PC-9 (cell line): Measurements from ENCODE around the gene NT5DC1. TPM values are rescaled to one million over a fixed set of nuclear protein-coding genes. Genes with fewer than 3 reads are reported as not detected.

Experiments
- BruUV-seq: library from RNA; stranded (reverse); fragments of 400-500 nt; replicated peaks from 2 replicates; lab custom pipeline; 2021; lab: Mats Ljungman, UMichigan
- CTCF ChIA-PET: fragments of 300-600 bp; sonication (Branson Sonifier 250); formaldehyde crosslinking; loops from one replicate; lab custom pipeline; 2022; ENCODE audit warnings: antibody characterized with exemption; lab: Charles Lee
- POLR2A ChIA-PET: fragments of 300-600 bp; sonication (Branson Sonifier 250); formaldehyde crosslinking; loops from one replicate; lab custom pipeline; 2022; ENCODE audit warnings: antibody characterized with exemption; ENCODE audit not compliant: unreplicated experiment; lab: Charles Lee
- DNase-seq, 2 experiments: peaks; one replicate each; pipeline versions ENCODE4 v3.0.0 to v3.0.0-alpha.2; 2015 to 2022; ENCODE audit warnings: mixed read lengths in 1 of 2
- H2AFZ ChIP-seq: fragments of 200-600 bp; sonication (generic); 2 replicates; pipeline ENCODE4 v1.8.1; 2017; ENCODE audit warnings: antibody characterized with exemption
- H3F3A ChIP-seq: fragments of 200-600 bp; sonication (generic); 2 replicates; pipeline ENCODE4 v1.8.1; 2017; ENCODE audit warnings: antibody characterized with exemption, mild to moderate bottlenecking, low read depth; ENCODE audit not compliant: insufficient read depth
- H3K27ac ChIP-seq: fragments of 200-600 bp; sonication (generic); 2 replicates; pipeline ENCODE4 v1.6.1; 2016; ENCODE audit warnings: mixed run types
- H3K27me3 ChIP-seq: fragments of 200-600 bp; sonication (generic); 2 replicates; pipeline ENCODE4 v1.6.1; 2016; ENCODE audit warnings: low read depth, mixed run types; ENCODE audit not compliant: insufficient read depth
- H3K36me3 ChIP-seq: fragments of 200-600 bp; sonication (generic); 2 replicates; pipeline ENCODE4 v1.6.1; 2016; ENCODE audit warnings: low read depth, mixed run types
- H3K4me1 ChIP-seq: fragments of 200-600 bp; sonication (generic); replicated peaks from 2 replicates; pipeline ENCODE4 v1.6.1; 2016; ENCODE audit warnings: mixed run types; ENCODE audit not compliant: insufficient read depth
- H3K4me2 ChIP-seq: fragments of 200-600 bp; sonication (generic); 2 replicates; pipeline ENCODE4 v1.6.1; 2017; ENCODE audit warnings: mixed run types
- H3K4me3 ChIP-seq: fragments of 200-600 bp; sonication (generic); 2 replicates; pipeline ENCODE4 v1.6.1; 2016; ENCODE audit warnings: mixed run types
- H3K79me2 ChIP-seq: fragments of 200-600 bp; sonication (generic); 2 replicates; pipeline ENCODE4 v1.6.1; 2017; ENCODE audit warnings: low read depth, mixed run types
- H3K9me2 ChIP-seq: fragments of 200-600 bp; sonication (generic); 2 replicates; pipeline ENCODE4 v1.8.1; 2017; ENCODE audit warnings: mild to moderate bottlenecking; ENCODE audit not compliant: insufficient read depth
- H3K9me3 ChIP-seq: fragments of 200-600 bp; sonication (generic); 2 replicates; pipeline ENCODE4 v1.8.1; 2016; ENCODE audit warnings: low read depth; ENCODE audit not compliant: insufficient read depth
- H4K20me1 ChIP-seq: fragments of 200-600 bp; sonication (generic); 2 replicates; pipeline ENCODE4 v1.8.1; 2017; ENCODE audit not compliant: insufficient read depth
- CTCF ChIP-seq: fragments of 200-600 bp; sonication (generic); conservative IDR thresholded peaks from 2 replicates; pipeline ENCODE4 v1.6.1; 2017; ENCODE audit warnings: mixed run types, antibody characterized with exemption, mild to moderate bottlenecking, moderate library complexity
- EZH2 ChIP-seq: fragments of 200-600 bp; sonication (generic); IDR thresholded peaks from 2 replicates; pipeline ENCODE4 v1.8.0; 2017; ENCODE audit warnings: antibody characterized with exemption, low read depth
- intact Hi-C: fragments of 100-400 bp; cut with micrococcal nuclease; formaldehyde crosslinking; loops from one replicate; pipeline ENCODE4 v1.10.0; 2022; ENCODE audit not compliant: unreplicated experiment
- total RNA-seq: library from RNA; stranded (reverse); gene quantifications from 2 replicates; pipeline ENCODE4 v1.2.3, GENCODE V29; 2021

The NT5DC1 gene
- total RNA-seq, 1 experiment from 2014 or later, result 33.5 TPM

- H4K20me1 ChIP-seq, result no peaks in the 10 kb centered on the region
- peaks cover 30% of the 10 kb centered on the region for H3F3A ChIP-seq
- peak overlapping the region; percentile 90 for H3K4me2 ChIP-seq
- intact Hi-C loops, result loop anchor here (5.0 kb wide), 1 partner anchor 1055 kb away; no protein-coding TSS in a partner anchor
- no peak overlapping the region for H3K27ac ChIP-seq
- H3K9me3 ChIP-seq, result no peaks in the 10 kb centered on the region
- no TSS peak for BruUV-seq
- H3K79me2 ChIP-seq, result peaks cover 58% of the 10 kb centered on the region
- CTCF ChIA-PET, result interaction anchor here (1.5 kb wide), 1 partner anchor 47 kb away, joined by 4 read pairs; no protein-coding TSS in a partner anchor
- H3K4me1 ChIP-seq, result peaks cover 56% of the 10 kb centered on the region
- H3K9me2 ChIP-seq, result 0 out of 2 replicates have a peak, but pooled peaks cover 4% of the 10 kb centered on the region
- 0 out of 2 replicates have a peak overlapping the region, but pooled peaks have one; percentile 5 for H2AFZ ChIP-seq
- H3K27me3 ChIP-seq, result no peaks in the 10 kb centered on the region
- POLR2A ChIA-PET, result no interaction called here
- DNase-seq, result no peak
- TF ChIP-seq EZH2 (no peak), CTCF (no peak)
- H3K4me3 ChIP-seq, result peak overlapping the region; percentile 64
- H3K36me3 ChIP-seq, result 0 out of 2 replicates have a peak, but pooled peaks cover 9% of the 10 kb centered on the region
Observed at GRCh38 chr6:116057766-116058165, 42.9 kb upstream of the NT5DC1 start.

- ChIA-PET POLR2A (interaction anchor here (0.6 to 1.4 kb wide), 5 partner anchors 17 to 1542 kb away, joined by 3 to 7 read pairs (median 3); partner anchors contain the start of genes GOPC and NT5DC1), CTCF (interaction anchor here (0.7 to 1.8 kb wide), 4 partner anchors 14 to 49 kb away, joined by 3 to 23 read pairs (median 4); no protein-coding TSS in a partner anchor)
- no peaks in the 10 kb centered on the region for H3K9me3 ChIP-seq
- TSS peak; percentile 92 for BruUV-seq
- H3K36me3 ChIP-seq, result 0 out of 2 replicates have a peak, but pooled peaks cover 4% of the 10 kb centered on the region
- H3K27me3 ChIP-seq, result no peaks in the 10 kb centered on the region
- no peaks in the 10 kb centered on the region for H4K20me1 ChIP-seq
- peaks cover 52% of the 10 kb centered on the region for H3K4me1 ChIP-seq
- H3K79me2 ChIP-seq, result peaks cover 43% of the 10 kb centered on the region
- H3K9me2 ChIP-seq, result no peaks in the 10 kb centered on the region
- peak overlapping the region; percentile 86 for H2AFZ ChIP-seq
- intact Hi-C loops, result loop anchor here (1.0 to 5.0 kb wide), 3 partner anchors 40 to 1058 kb away; partner anchors contain the start of gene NT5DC1
- peak overlapping the region; percentile 90 for H3K4me2 ChIP-seq
- H3K4me3 ChIP-seq, result peak overlapping the region; percentile 64
- peaks cover 30% of the 10 kb centered on the region for H3F3A ChIP-seq
- TF ChIP-seq EZH2 (no peak), CTCF (no peak)
- peak overlapping the region; percentile 91 for H3K27ac ChIP-seq
- peak; percentile 24 to 87 for DNase-seq
Observed at GRCh38 chr6:116059713-116060571, 40.7 kb upstream of the NT5DC1 start.

- POLR2A ChIA-PET, result interaction anchor here (0.5 to 1.4 kb wide), 10 partner anchors 10 to 1541 kb away, joined by 3 to 9 read pairs (median 3); partner anchors contain the start of genes GOPC and NT5DC1
- H3K27ac ChIP-seq, result peak within 1 kb of the TSS; percentile 91
- no TSS peak for BruUV-seq
- peak within 1 kb of the TSS; percentile 86 for H2AFZ ChIP-seq
- DNase-seq, result peak; percentile 58 to 93
- H3K4me3 ChIP-seq, result peak within 1 kb of the TSS; percentile 64
- H3K9me2 ChIP-seq, result no peaks in the 10 kb centered on the region
- intact Hi-C loops, result loop anchor here (1.0 kb wide), 2 partner anchors 40 to 49 kb away; partner anchors contain the start of gene NT5DC1
- H3F3A ChIP-seq, result peaks cover 30% of the 10 kb centered on the region
- H3K79me2 ChIP-seq, result peaks cover 36% of the 10 kb centered on the region
- peak within 1 kb of the TSS; percentile 90 for H3K4me2 ChIP-seq
- no peaks in the 10 kb centered on the region for H3K27me3 ChIP-seq
- 0 out of 2 replicates have a peak, but pooled peaks cover 4% of the 10 kb centered on the region for H3K36me3 ChIP-seq
- peaks cover 44% of the 10 kb centered on the region for H3K4me1 ChIP-seq
- CTCF ChIA-PET, result interaction anchor here (0.7 to 1.8 kb wide), 4 partner anchors 13 to 49 kb away, joined by 3 to 23 read pairs (median 4); no protein-coding TSS in a partner anchor
- H4K20me1 ChIP-seq, result no peaks in the 10 kb centered on the region
- TF ChIP-seq CTCF (peak; percentile 68), EZH2 (no peak)
- H3K9me3 ChIP-seq, result no peaks in the 10 kb centered on the region
Observed at GRCh38 chr6:116060572-116061283, 39.9 kb upstream of the NT5DC1 start, which contains the start of gene FRK. FRK (minus strand) TSS chr6:116060891; CDS start chr6:116060311, 580 bp downstream.
